GM12878 (cell line): ENCODE data around the gene MSH3.
"Not testable (repeated sequence)": the region's sequence is repeated elsewhere in the genome, so short reads cannot be mapped to it uniquely, and the experiment has no call there.

Experiments used
- BHLHE40 ChIP-seq, 2 experiments: fragments of 450-650 bp in 1 of 2; IDR thresholded peaks; 2 replicates each; pipeline ENCODE4 v1.6.1; 2011 to 2017; ENCODE audit warnings: low read depth in 2 of 2, borderline replicate concordance in 1 of 2, improper control_type of control experiment in 1 of 2, low read length in 1 of 2, mild to moderate bottlenecking in 1 of 2
- CTCF ChIP-seq, 3 experiments: IDR thresholded peaks in 2 of 3; conservative IDR thresholded peaks in 1 of 3; 2 replicates each; pipeline ENCODE4 v1.5.1; 2011; ENCODE audit warnings: low read depth in 3 of 3, low read length in 3 of 3, mild to moderate bottlenecking in 3 of 3, control low read depth in 2 of 3, moderate library complexity in 2 of 3, inconsistent platforms in 1 of 3, mixed read lengths in 1 of 3; ENCODE audit not compliant: control insufficient read depth in 2 of 3, insufficient read depth in 1 of 3; ENCODE audit errors: extremely low read depth in 1 of 3
- NR2C2 ChIP-seq: IDR thresholded peaks from 2 replicates; pipeline ENCODE4 v1.6.1; 2011; ENCODE audit warnings: borderline replicate concordance, low read depth; ENCODE audit not compliant: control insufficient read depth, insufficient read length
- POLR2A ChIP-seq: IDR thresholded peaks from 2 replicates; pipeline ENCODE4 v1.6.1; 2011; ENCODE audit warnings: low read depth, mild to moderate bottlenecking, low read length
- RAD51 ChIP-seq: fragments of 450-650 bp; IDR thresholded peaks from 2 replicates; pipeline ENCODE4 v1.6.1; 2016; ENCODE audit warnings: moderate library complexity, mild to moderate bottlenecking, inconsistent platforms

GRCh38 chr5:80660661-80661060, 6.2 kb downstream of the MSH3 start:
- TF ChIP-seq POLR2A; RAD51; BHLHE40 (IDR thresholded peaks at IDR 0.05; ENCODE audit: borderline replicate concordance in 1 of 2, low read depth in 2 of 2, low read length in 1 of 2); NR2C2; CTCF (IDR thresholded peaks at IDR 0.05 in 2 of 3, conservative IDR thresholded peaks at IDR 0.05 in 1 of 3; ENCODE audit: control insufficient read depth in 2 of 3, extremely low read depth in 1 of 3, insufficient read depth in 1 of 3, low read depth in 3 of 3, low read length in 3 of 3): not testable (repeated sequence)
